ENCODE results near the gene CEP131. TPM values are rescaled to one million over a fixed set of nuclear protein-coding genes. Genes with fewer than 3 reads are reported as not detected.

CEP131 gene
- total RNA-seq, 1 donor from 2014 or later, result 15.9 TPM

DNA sequence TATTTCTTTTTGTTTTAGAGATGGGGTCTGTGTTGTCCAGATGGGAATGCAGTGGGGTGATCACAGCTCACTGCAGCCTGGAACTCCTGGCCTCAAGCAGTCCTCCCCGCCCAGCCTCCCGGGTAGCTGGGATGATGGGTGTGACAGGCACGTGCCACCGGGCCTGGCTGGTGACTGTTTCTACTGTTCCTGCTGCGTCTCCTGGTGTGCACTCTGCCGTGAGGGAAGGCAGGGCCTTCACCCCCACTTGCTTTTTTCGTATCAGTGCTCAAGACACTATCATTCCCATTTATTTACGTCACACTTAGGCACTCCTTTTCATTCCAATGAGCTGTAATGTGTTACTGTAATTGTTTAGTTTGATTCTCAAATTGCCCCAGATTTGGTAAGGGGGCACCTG lies 82.7 kb downstream of the CEP131 start:
- ATAC-seq (ENCODE audit: low read depth) (no peak), DNase-seq (no peak)
- H3K36me3 Mint-ChIP-seq (ENCODE audit: low read depth), result no peaks in the 10 kb centered on the region
- ChIA-PET POLR2A (no interaction called here), CTCF (no interaction called here)
- TF ChIP-seq CTCF (IDR thresholded peaks at IDR 0.05), result no peak
- intact Hi-C loops (cut with micrococcal nuclease), result no loop called here
- no peak overlapping the region for H3K27ac Mint-ChIP-seq
- no peak overlapping the region for H3K4me3 Mint-ChIP-seq
- H3K4me1 Mint-ChIP-seq, result no peaks in the 10 kb centered on the region
- H3K9me3 Mint-ChIP-seq, result peaks cover 3% of the 10 kb centered on the region
- H3K27me3 Mint-ChIP-seq, result peaks cover 3% of the 10 kb centered on the region

Other genes with a start within 250 kb of the CEP131 start
- 35.1 and 36.6 TPM in 2 replicates for gene CHMP6, start 231.1 kb downstream of the CEP131 start, total RNA-seq
- gene BAIAP2, start 187.8 kb downstream of the CEP131 start, total RNA-seq, result 5.3 and 6.8 TPM in 2 replicates
- gene PVALEF, start 57.5 kb downstream of the CEP131 start, total RNA-seq, result not detected in 2 replicates
- 0.27 and 0.42 TPM in 2 replicates for gene AATK, start 56.7 kb downstream of the CEP131 start, total RNA-seq
- 82.9 and 102 TPM in 2 replicates for gene TEPSIN, start 16.1 kb upstream of the CEP131 start, total RNA-seq
- 52.8 and 55.8 TPM in 2 replicates for gene NDUFAF8, start 16.4 kb upstream of the CEP131 start, total RNA-seq
- gene SLC38A10, start 72.3 kb upstream of the CEP131 start, total RNA-seq, result 75.9 and 97.1 TPM in 2 replicates
- gene BAHCC1, start 172.5 kb upstream of the CEP131 start, total RNA-seq, result 0.13 and 0.42 TPM in 2 replicates

Data from activated B cell treated with CpG ODN at 0.5 μM for 24 hours (primary cell).